Tibial nerve (tissue), 4 donors: Measurements from ENCODE around the gene FBXL19. TPM values are rescaled to one million over a fixed set of nuclear protein-coding genes. Genes with fewer than 3 reads are reported as not detected.

Experiments
- DNase-seq, 2 donors: peaks; one replicate each; pipeline ENCODE4 v3.0.0-alpha.2; 2019; ENCODE audit warnings: low spot score in 2 of 2
- H3K27ac ChIP-seq, 4 donors: fragments of 200-600 bp; sonication (generic) in 3 of 4; one replicate each; pipeline ENCODE4 v1.5.1; 2017 to 2019; ENCODE audit warnings: mild to moderate bottlenecking in 1 of 4
- H3K27me3 ChIP-seq, 2 donors: fragments of 200-600 bp; sonication (generic) in 1 of 2; one replicate each; pipeline versions ENCODE4 v1.5.1 to v1.6.0; 2017 to 2019
- H3K36me3 ChIP-seq, 3 donors: fragments of 200-600 bp; sonication (generic); one replicate each; pipeline ENCODE4 v1.5.1; 2018 to 2019
- H3K4me1 ChIP-seq, 4 donors: fragments of 200-600 bp; sonication (generic) in 3 of 4; one replicate each; pipeline ENCODE4 v1.5.1; 2017 to 2019
- H3K4me3 ChIP-seq, 4 donors: fragments of 200-600 bp; sonication (generic) in 3 of 4; one replicate each; pipeline ENCODE4 v1.5.1; 2017 to 2019; ENCODE audit warnings: mild to moderate bottlenecking in 1 of 4, moderate library complexity in 1 of 4
- H3K9me3 ChIP-seq, 4 donors: fragments of 200-600 bp; sonication (generic) in 3 of 4; one replicate each; pipeline ENCODE4 v1.5.1; 2017 to 2019
- CTCF ChIP-seq, 5 experiments: fragments of 200-600 bp in 3 of 5; fragments of 450-650 bp in 2 of 5; sonication (generic) in 3 of 5; IDR thresholded peaks; one replicate each; pipeline ENCODE4 v1.5.1; 2016 to 2019; ENCODE audit warnings: antibody characterized with exemption in 5 of 5, mild to moderate bottlenecking in 3 of 5, moderate library complexity in 2 of 5
- EP300 ChIP-seq, 2 donors: sonication (generic); formaldehyde crosslinking; IDR thresholded peaks; one replicate each; pipeline ENCODE4 v1.6.1; 2017; ENCODE audit warnings: antibody characterized with exemption in 2 of 2, mild to moderate bottlenecking in 1 of 2
- POLR2A ChIP-seq, 2 donors: fragments of 450-650 bp; IDR thresholded peaks; one replicate each; pipeline ENCODE4 v1.6.1; 2017; ENCODE audit warnings: antibody characterized with exemption in 2 of 2, mild to moderate bottlenecking in 2 of 2, moderate library complexity in 2 of 2
- WGBS, 2 donors: methylation state at CpG; one replicate each; pipeline ENCODE4 v1.1.5; 2018; 5-methylcytosine and 5-hydroxymethylcytosine counted together
- total RNA-seq, 4 donors: library from RNA; depleted of rRNA; stranded (reverse); fragments of >200 nt; gene quantifications; one replicate each; pipeline ENCODE4 v1.1.0, GENCODE V29; 2016

FBXL19 gene
- total RNA-seq, 4 donors from 2014 or later: 7.4 to 25.8 (median 16.7) TPM

- peaks cover 0 to 21% (median 3%) of the 10 kb centered on the region in 4 donors for H3K4me1 ChIP-seq
- no peak overlapping the region for H3K27ac ChIP-seq
- TF ChIP-seq CTCF (IDR thresholded peaks at IDR 0.05) (no peak), POLR2A (IDR thresholded peaks at IDR 0.05) (no peak), EP300 (IDR thresholded peaks at IDR 0.05) (no peak)
- no peak overlapping the region for H3K4me3 ChIP-seq
- 79 to 82% methylated on average over 4 of the region's 4 CpGs for WGBS, 2 donors
- no peaks in the 10 kb centered on the region for H3K9me3 ChIP-seq
- no peaks in the 10 kb centered on the region for H3K36me3 ChIP-seq
- DNase-seq: no peak
- H3K27me3 ChIP-seq: no peaks in the 10 kb centered on the region
Measured at GRCh38 chr16:30907064-30907463, 16.3 kb upstream of the FBXL19 start.

GRCh38 chr16:30910427-30911029 lies 12.8 kb upstream of the FBXL19 start:
- Histone ChIP-seq H3K27me3 (no peaks in the 10 kb centered on the region), H3K4me1 (no peaks in the 10 kb centered on the region), H3K27ac (no peak overlapping the region), H3K36me3 (no peaks in the 10 kb centered on the region), H3K9me3 (no peaks in the 10 kb centered on the region), H3K4me3 (no peak overlapping the region)
- DNase-seq: no peak
- 63 to 67% methylated on average over 16 to 17 of the region's 18 CpGs for WGBS, 2 donors
- no peak for TF ChIP-seq CTCF (IDR thresholded peaks at IDR 0.05)
- no peak for TF ChIP-seq POLR2A (IDR thresholded peaks at IDR 0.05)
- no peak for TF ChIP-seq EP300 (IDR thresholded peaks at IDR 0.05)

GRCh38 chr16:30912794-30913412 lies 10.5 kb upstream of the FBXL19 start:
- Histone ChIP-seq H3K9me3 (no peaks in the 10 kb centered on the region), H3K4me3 (no peak overlapping the region), H3K27me3 (no peaks in the 10 kb centered on the region), H3K4me1 (no peaks in the 10 kb centered on the region), H3K36me3 (no peaks in the 10 kb centered on the region), H3K27ac (no peak overlapping the region)
- TF ChIP-seq CTCF (IDR thresholded peaks at IDR 0.05) (no peak), EP300 (IDR thresholded peaks at IDR 0.05) (no peak), POLR2A (IDR thresholded peaks at IDR 0.05) (no peak)
- WGBS, 2 donors: 86 to 92% methylated on average over 6 of the region's 6 CpGs
- no peak for DNase-seq

DNA sequence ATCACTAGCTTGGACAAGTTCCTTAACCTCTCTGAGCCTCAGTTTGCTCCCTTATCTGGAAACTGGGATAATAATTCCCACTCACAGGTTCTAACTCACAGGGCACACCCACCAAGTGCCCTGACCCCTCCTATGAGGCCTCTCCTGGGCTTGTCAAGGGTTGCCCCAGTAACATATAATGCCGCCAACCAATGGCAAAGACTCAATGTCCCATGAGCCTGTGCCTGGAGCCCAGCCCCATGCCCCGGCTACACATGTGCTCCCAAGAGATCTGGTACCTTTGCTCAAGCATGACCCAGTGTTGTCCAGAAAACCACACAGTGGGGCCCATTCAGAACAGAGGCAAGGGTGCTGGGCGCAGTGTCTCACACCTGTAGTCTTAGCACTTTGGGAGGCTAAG lies 8.5 kb upstream of the FBXL19 start:
- Histone ChIP-seq H3K27ac (no peak overlapping the region), H3K36me3 (no peaks in the 10 kb centered on the region), H3K9me3 (no peaks in the 10 kb centered on the region), H3K4me3 (no peak overlapping the region), H3K4me1 (no peaks in the 10 kb centered on the region), H3K27me3 (no peaks in the 10 kb centered on the region)
- WGBS, 2 donors: 92 to 98% methylated on average over 2 to 3 of the region's 3 CpGs
- no peak for TF ChIP-seq EP300 (IDR thresholded peaks at IDR 0.05)
- no peak for TF ChIP-seq POLR2A (IDR thresholded peaks at IDR 0.05)
- no peak for DNase-seq

DNA sequence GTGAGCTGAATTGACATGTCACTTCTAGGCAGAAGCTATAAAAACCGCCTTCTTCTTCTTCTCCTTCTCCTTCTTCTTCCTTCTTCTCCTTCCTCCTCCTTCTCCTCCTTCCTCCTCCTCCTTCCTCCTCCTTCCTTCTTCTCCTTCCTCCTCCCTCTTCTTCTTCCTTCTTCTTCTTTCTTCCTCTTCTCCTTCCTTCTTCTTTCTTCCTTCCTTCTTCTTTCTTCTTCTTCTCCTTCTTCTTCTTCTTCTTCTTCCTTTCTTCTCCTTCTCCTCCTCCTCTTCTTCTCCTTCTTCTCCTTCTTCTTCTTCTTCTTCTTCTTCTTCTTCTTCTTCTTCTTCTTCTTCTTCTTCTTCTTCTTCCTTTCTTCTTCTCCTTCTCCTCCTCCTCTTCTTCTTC lies 4.8 kb upstream of the FBXL19 start:
- 74 to 79% methylated on average over 1 of the region's 1 CpG for WGBS, 2 donors
- no peak for TF ChIP-seq EP300 (IDR thresholded peaks at IDR 0.05)
- no peak for TF ChIP-seq CTCF (IDR thresholded peaks at IDR 0.05)
- no peak for TF ChIP-seq POLR2A (IDR thresholded peaks at IDR 0.05)
- no peak overlapping the region for H3K4me3 ChIP-seq
- no peaks in the 10 kb centered on the region for H3K9me3 ChIP-seq
- peaks cover 0 to 10% (median 0%) of the 10 kb centered on the region in 4 donors for H3K4me1 ChIP-seq
- H3K27ac ChIP-seq: no peak overlapping the region
- DNase-seq: no peak
- H3K36me3 ChIP-seq: no peaks in the 10 kb centered on the region
- H3K27me3 ChIP-seq: no peaks in the 10 kb centered on the region
